ENCODE data around the gene LTF. TPM values are rescaled to one million over a fixed set of nuclear protein-coding genes. Genes with fewer than 3 reads are reported as not detected.

The LTF gene
- total and polyA plus RNA-seq, 2 of the 13 experiments (the other 11 are each of a cell fraction or from before 2014, with no cell fraction given), result not detected

GRCh38 chr3:46488735-46489361 lies 24.1 kb upstream of the LTF start (continued):
- no peak for TF ChIP-seq ZNF407 (CRISPR knock-in tag; IDR thresholded peaks at IDR 0.05; ENCODE audit: not compliant biosample characterization)
- TF ChIP-seq HMG20A (CRISPR knock-in tag; IDR thresholded peaks at IDR 0.05; ENCODE audit: borderline replicate concordance), result no peak
- TF ChIP-seq ZNF530 (CRISPR knock-in tag; IDR thresholded peaks at IDR 0.05; ENCODE audit: low read depth), result no peak
- TF ChIP-seq SP2 (CRISPR knock-in tag; IDR thresholded peaks at IDR 0.05), result no peak
- peak; percentile 20 for TF ChIP-seq ZFP36 (IDR thresholded peaks at IDR 0.05; ENCODE audit: borderline replicate concordance, low read depth, low read length, partially characterized antibody)
- no peak for TF ChIP-seq SAFB2 (CRISPR knock-in tag; IDR thresholded peaks at IDR 0.05; ENCODE audit: borderline replicate concordance, low read depth)
- TF ChIP-seq REST (IDR thresholded peaks at IDR 0.05; ENCODE audit: borderline replicate concordance in 1 of 2, low read depth in 1 of 2, low read length in 2 of 2), result no peak
- no peak for TF ChIP-seq MTF1 (CRISPR knock-in tag; IDR thresholded peaks at IDR 0.05)
- no peak for TF ChIP-seq FOSL1 (CRISPR knock-in tag; IDR thresholded peaks at IDR 0.05; ENCODE audit: borderline replicate concordance)
- TF ChIP-seq ZNF350 (CRISPR knock-in tag; IDR thresholded peaks at IDR 0.05; ENCODE audit: borderline replicate concordance, low read depth), result no peak
- no peak for TF ChIP-seq TAF1 (CRISPR knock-in tag; IDR thresholded peaks at IDR 0.05)
- TF ChIP-seq PRDM10 (CRISPR knock-in tag; IDR thresholded peaks at IDR 0.05; ENCODE audit: low read depth), result no peak

Data from HepG2 (cell line).